Cardiac fibroblast (primary cell): ENCODE results near the gene IMMP2L.

Experiments
- DNase-seq, 2 donors: peaks; one replicate each; pipeline versions ENCODE4 v3.0.0 to v3.0.0-alpha.2; 2010; ENCODE audit warnings: low read depth in 2 of 2
- H3K4me3 ChIP-seq, 2 donors: replicated peaks in 1 of 2; 1 replicate in 1 of 2; 2 replicates in 1 of 2; pipeline ENCODE4 v1.5.1; 2011; ENCODE audit warnings: low read depth in 2 of 2, low read length in 2 of 2, mild to moderate bottlenecking in 2 of 2, moderate library complexity in 1 of 2
- TF ChIP-seq, protein P1 (sequence below): IDR thresholded peaks from one replicate; pipeline ENCODE4 v1.5.1; 2011; ENCODE audit warnings: low read depth, mild to moderate bottlenecking, low read length, inconsistent platforms

Gene IMMP2L

DNA sequence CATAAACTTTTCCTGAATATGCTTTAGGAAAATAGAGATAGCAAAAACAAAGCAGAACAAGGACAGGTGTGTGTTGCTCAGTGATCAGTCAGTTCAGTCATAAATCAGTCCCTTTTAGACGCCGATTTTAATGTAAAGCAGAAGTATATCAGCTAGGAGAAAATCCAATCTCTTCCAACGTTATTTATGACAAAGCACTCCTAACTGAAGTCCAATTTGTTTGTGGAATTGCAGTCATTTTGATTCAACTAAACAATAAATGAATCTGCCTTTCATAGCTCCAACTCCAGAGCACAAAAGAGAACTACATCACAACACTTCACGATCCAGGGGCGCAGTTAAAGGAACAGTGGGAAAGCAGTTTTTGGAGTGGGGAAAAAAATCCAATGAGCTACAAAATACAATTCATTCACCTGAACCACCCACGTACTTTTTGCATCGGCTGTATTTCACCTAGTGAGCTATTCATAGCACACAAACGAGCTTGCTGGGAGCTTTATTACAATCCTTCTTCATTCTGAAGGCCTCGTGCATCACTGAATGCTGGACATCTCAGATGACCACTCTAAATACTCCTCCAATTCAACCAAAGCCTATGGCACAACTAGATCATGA, 320.0 kb downstream of the IMMP2L start:
- TF ChIP-seq, protein P1, sequence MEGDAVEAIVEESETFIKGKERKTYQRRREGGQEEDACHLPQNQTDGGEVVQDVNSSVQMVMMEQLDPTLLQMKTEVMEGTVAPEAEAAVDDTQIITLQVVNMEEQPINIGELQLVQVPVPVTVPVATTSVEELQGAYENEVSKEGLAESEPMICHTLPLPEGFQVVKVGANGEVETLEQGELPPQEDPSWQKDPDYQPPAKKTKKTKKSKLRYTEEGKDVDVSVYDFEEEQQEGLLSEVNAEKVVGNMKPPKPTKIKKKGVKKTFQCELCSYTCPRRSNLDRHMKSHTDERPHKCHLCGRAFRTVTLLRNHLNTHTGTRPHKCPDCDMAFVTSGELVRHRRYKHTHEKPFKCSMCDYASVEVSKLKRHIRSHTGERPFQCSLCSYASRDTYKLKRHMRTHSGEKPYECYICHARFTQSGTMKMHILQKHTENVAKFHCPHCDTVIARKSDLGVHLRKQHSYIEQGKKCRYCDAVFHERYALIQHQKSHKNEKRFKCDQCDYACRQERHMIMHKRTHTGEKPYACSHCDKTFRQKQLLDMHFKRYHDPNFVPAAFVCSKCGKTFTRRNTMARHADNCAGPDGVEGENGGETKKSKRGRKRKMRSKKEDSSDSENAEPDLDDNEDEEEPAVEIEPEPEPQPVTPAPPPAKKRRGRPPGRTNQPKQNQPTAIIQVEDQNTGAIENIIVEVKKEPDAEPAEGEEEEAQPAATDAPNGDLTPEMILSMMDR = no peak
- no peak overlapping the region for H3K4me3 ChIP-seq
- DNase-seq = no peak

DNA sequence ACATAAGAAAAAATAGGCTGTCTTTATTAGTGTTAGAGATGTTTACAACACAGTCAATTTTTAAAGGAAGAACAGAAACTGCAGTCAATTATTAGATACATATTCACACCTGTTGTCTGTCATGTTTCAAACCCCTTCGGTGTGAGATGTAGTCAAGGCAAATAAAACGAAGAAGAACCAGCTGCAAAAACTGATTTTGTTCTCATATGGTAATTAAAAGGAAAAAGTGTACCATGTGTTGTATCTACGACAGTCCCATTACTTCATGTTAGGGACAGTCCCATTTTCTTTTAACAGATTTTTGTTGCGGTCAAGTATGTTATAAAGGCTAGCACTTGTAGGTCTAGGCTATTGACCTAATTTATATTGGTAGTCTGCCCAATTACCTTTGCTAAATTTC, 321.9 kb downstream of the IMMP2L start:
- TF ChIP-seq, protein P1 = no peak
- no peak overlapping the region for H3K4me3 ChIP-seq
- no peak for DNase-seq

DNA sequence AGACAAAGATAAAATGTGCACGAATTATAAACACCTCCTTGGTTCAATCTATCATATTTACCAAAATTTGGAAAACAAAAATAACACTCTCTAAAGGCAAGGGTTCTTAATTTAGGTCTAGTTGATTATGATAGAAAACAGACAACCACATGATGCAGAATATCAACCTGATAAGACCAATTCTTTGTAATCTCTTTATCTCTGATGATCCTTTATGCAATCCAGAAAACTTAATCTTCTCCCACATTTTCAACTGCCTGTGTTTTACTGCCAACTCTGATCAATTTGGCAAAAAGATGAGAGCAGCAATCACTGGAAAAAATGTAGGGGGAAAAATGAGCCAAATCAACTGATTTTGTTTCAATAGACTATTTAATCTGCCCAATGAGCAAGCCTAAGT, 322.9 kb downstream of the IMMP2L start:
- TF ChIP-seq, protein P1 = no peak
- DNase-seq = no peak
- no peak overlapping the region for H3K4me3 ChIP-seq

DNA sequence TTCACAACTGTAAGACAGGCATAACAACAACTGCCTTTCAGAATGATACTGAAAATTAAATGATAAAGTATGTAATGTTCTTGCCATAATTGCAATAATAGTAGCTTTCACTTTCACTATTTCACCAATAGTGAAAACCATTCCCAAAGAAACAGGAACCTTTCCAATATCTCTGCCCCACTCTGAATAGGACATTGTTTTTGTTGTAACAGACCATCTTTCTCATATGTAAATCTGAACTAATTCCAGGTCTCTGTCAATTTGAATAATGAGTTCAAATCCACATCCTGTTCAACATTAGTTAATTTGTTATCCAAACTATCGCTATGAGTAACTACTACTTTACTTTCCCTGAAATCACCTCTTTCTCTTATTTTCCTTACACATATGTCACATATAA, 323.4 kb downstream of the IMMP2L start:
- TF ChIP-seq, protein P1 = no peak
- peak; percentile 14 to 24 for DNase-seq
- H3K4me3 ChIP-seq = no peak overlapping the region

DNA sequence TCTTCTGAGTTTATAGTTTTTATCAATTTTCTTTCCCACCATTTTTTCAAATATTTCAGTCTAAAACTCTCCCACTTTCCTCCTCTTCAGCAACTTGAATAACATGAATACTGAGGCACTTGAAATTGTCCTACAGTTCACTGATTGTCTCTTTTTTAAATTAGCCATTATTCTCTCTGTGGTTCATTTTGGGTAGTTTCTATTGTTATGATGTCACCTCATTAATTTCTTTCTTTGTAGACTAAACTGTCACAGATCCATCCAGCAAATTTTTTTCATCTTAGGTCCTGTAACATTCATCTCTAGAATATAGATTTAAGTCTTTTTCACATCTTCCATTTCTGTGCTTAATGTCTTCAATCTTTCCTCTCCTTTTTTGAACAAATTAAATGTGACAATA, 326.6 kb downstream of the IMMP2L start:
- no peak overlapping the region for H3K4me3 ChIP-seq
- TF ChIP-seq, protein P1 = no peak
- no peak for DNase-seq

DNA sequence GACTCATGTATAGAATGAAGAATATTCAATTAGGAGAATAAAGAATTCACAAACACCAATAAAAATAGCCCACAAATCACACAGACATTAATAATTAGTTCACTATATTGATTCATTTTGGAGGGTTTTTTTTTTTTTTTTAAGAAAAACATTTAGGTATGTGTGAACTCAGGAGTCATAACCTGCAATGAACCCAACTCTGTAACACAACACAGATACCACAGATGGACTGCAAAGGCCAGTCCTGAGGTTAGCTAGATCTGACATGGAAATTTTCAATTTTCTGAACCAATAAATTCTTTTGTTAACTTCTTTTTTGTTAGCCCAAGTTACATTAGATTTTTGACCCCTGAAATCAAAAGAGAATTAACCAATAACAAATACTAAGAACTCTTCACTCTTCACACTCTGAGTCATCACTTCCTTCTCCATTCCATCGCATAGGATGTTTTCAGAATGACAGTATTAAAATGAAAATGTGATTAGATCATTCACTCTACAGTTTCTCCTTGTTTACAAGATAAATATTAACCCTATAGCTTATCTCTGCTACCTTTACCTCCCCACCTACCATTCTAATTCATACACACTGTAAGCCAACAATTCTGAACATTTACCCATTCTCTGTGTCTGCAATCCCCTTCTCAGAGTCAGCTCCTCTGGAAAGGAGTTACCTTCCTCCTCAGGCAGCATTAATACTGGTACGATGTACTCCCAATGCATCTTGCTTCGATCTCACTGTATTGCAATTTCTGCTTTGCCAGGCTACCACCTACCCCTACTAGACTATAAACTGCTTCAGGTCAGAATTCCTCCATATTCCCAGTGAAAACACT, 329.8 kb downstream of the IMMP2L start:
- peak; percentile 30 to 75 for DNase-seq
- TF ChIP-seq, protein P1 = no peak
- no peak overlapping the region for H3K4me3 ChIP-seq
